SK-N-SH (cell line): ENCODE data around the gene ACOX2. TPM values are rescaled to one million over a fixed set of nuclear protein-coding genes. Genes with fewer than 3 reads are reported as not detected.

ENCODE experiments used
- CTCF ChIA-PET: fragments of 300-600, 350-600 bp; formaldehyde crosslinking; extraction: SDS; loops from one replicate; lab custom pipeline; 2021; lab: Yijun Ruan, JAX
- POLR2A ChIA-PET: fragments of 350-600 bp; sonication (Branson Sonifier 250); formaldehyde crosslinking; extraction: SDS; loops from one replicate; lab custom pipeline; 2020; ENCODE audit warnings: antibody characterized with exemption, inconsistent platforms; lab: Yijun Ruan, JAX
- DNase-seq: peaks from one replicate; pipeline ENCODE4 v3.0.0; 2012
- H2AFZ ChIP-seq: fragments of 200-600 bp; sonication (generic); 2 replicates; pipeline ENCODE4 v1.8.1; 2016; ENCODE audit warnings: antibody characterized with exemption, mild to moderate bottlenecking, low read depth
- H3F3A ChIP-seq: fragments of 200-600 bp; sonication (generic); replicated peaks from 2 replicates; pipeline ENCODE3; 2016; ENCODE audit warnings: antibody characterized with exemption, mild to moderate bottlenecking; ENCODE audit not compliant: insufficient read depth
- H3K27ac ChIP-seq, 2 experiments: fragments of 200-500 bp in 1 of 2; fragments of 200-600 bp in 1 of 2; sonication (Bioruptor generic) in 1 of 2; sonication (generic), shearing (Covaris generic) in 1 of 2; 2 replicates each; pipeline versions ENCODE4 v1.5.1 to v1.6.1; 2014 to 2016; ENCODE audit warnings: low read depth in 2 of 2, inconsistent platforms in 1 of 2, low read length in 1 of 2, mild to moderate bottlenecking in 1 of 2, mixed read lengths in 1 of 2
- H3K27me3 ChIP-seq: fragments of 200-600 bp; sonication (generic), shearing (Covaris generic); 2 replicates; pipeline ENCODE4 v1.6.1; 2016; ENCODE audit warnings: mixed run types; ENCODE audit not compliant: insufficient read depth
- H3K36me3 ChIP-seq, 2 experiments: fragments of 200-500 bp in 1 of 2; fragments of 200-600 bp in 1 of 2; sonication (Bioruptor generic) in 1 of 2; sonication (generic) in 1 of 2; replicated peaks in 1 of 2; 2 replicates each; pipeline versions ENCODE3 to v1.5.1; 2014 to 2016; ENCODE audit warnings: low read length in 1 of 2, mild to moderate bottlenecking in 1 of 2; ENCODE audit not compliant: insufficient read depth in 2 of 2, control insufficient read depth in 1 of 2
- H3K4me1 ChIP-seq, 2 experiments: fragments of 200-500 bp in 1 of 2; fragments of 200-600 bp in 1 of 2; sonication (Bioruptor generic) in 1 of 2; sonication (generic), shearing (Covaris generic) in 1 of 2; 2 replicates each; pipeline versions ENCODE4 v1.5.1 to v1.6.1; 2014 to 2016; ENCODE audit warnings: low read depth in 1 of 2, low read length in 1 of 2, mixed run types in 1 of 2; ENCODE audit not compliant: insufficient read depth in 2 of 2, control insufficient read depth in 1 of 2
- H3K4me2 ChIP-seq: fragments of 200-600 bp; sonication (generic), shearing (Covaris generic); 2 replicates; pipeline ENCODE4 v1.6.1; 2017; ENCODE audit warnings: mixed run types
- H3K4me3 ChIP-seq, 2 experiments: fragments of 200-500 bp in 1 of 2; fragments of 200-600 bp in 1 of 2; sonication (Bioruptor generic) in 1 of 2; sonication (generic), shearing (Covaris generic) in 1 of 2; 2 replicates each; pipeline versions ENCODE4 v1.5.1 to v1.8.1; 2014 to 2016; ENCODE audit warnings: low read depth in 2 of 2, inconsistent platforms in 1 of 2, low read length in 1 of 2, mild to moderate bottlenecking in 1 of 2, mixed read lengths in 1 of 2, moderate library complexity in 1 of 2
- H3K79me2 ChIP-seq: fragments of 200-600 bp; sonication (generic); 2 replicates; pipeline ENCODE4 v1.8.1; 2017; ENCODE audit warnings: mild to moderate bottlenecking; ENCODE audit not compliant: insufficient read depth
- H3K9ac ChIP-seq: fragments of 200-600 bp; sonication (generic); 2 replicates; pipeline ENCODE4 v1.6.1; 2017; ENCODE audit warnings: mixed run types
- H3K9me2 ChIP-seq: fragments of 200-600 bp; sonication (generic); 2 replicates; pipeline ENCODE4 v1.6.1; 2017; ENCODE audit warnings: mixed run types
- H3K9me3 ChIP-seq: fragments of 200-600 bp; sonication (generic); 2 replicates; pipeline ENCODE4 v1.6.1; 2017; ENCODE audit warnings: mixed run types, mild to moderate bottlenecking, moderate library complexity
- H4K20me1 ChIP-seq: fragments of 200-600 bp; sonication (generic); 2 replicates; pipeline ENCODE4 v1.6.1; 2017; ENCODE audit warnings: mild to moderate bottlenecking, mixed run types; ENCODE audit not compliant: insufficient read depth
- CHD2 ChIP-seq: fragments of 150-350 bp; IDR thresholded peaks from 2 replicates; pipeline ENCODE4 v1.6.1; 2018; ENCODE audit warnings: low read length; ENCODE audit not compliant: partially characterized antibody
- ELF1 ChIP-seq: IDR thresholded peaks from 2 replicates; pipeline ENCODE4 v1.4.0; 2012
- EP300 ChIP-seq, 2 experiments: IDR thresholded peaks; 2 replicates each; pipeline versions ENCODE4 v1.4.0 to v1.6.1; 2012; ENCODE audit warnings: borderline replicate concordance in 1 of 2, low read depth in 1 of 2, low read length in 1 of 2
- FOXJ3 ChIP-seq: sonication (generic); formaldehyde crosslinking; IDR thresholded peaks from 2 replicates; pipeline ENCODE4 v1.5.1; 2020; ENCODE audit warnings: mild to moderate bottlenecking, missing genetic modification reagents
- FOXM1 ChIP-seq: IDR thresholded peaks from 2 replicates; pipeline ENCODE4 v1.4.0; 2012; ENCODE audit warnings: low read depth, mild to moderate bottlenecking
- GABPA ChIP-seq: IDR thresholded peaks from 2 replicates; pipeline ENCODE4 v1.4.0; 2012; ENCODE audit warnings: low read depth, mild to moderate bottlenecking
- IRF3 ChIP-seq: fragments of 150-350 bp; IDR thresholded peaks from 2 replicates; pipeline ENCODE4 v1.6.1; 2016; ENCODE audit warnings: mild to moderate bottlenecking, low read depth, low read length
- MAX ChIP-seq: IDR thresholded peaks from 2 replicates; pipeline ENCODE4 v1.4.0; 2012; ENCODE audit warnings: low read depth
- MEF2A ChIP-seq: IDR thresholded peaks from 2 replicates; pipeline ENCODE4 v1.4.0; 2012; ENCODE audit warnings: low read depth, borderline replicate concordance
- MXI1 ChIP-seq: IDR thresholded peaks from 2 replicates; pipeline ENCODE4 v1.6.1; 2012; ENCODE audit warnings: mild to moderate bottlenecking, low read depth, low read length, improper control_type of control experiment
- POLR2AphosphoS5 ChIP-seq: IDR thresholded peaks from 2 replicates; pipeline ENCODE4 v1.6.1; 2012; ENCODE audit warnings: low read depth, low read length
- RFX5 ChIP-seq: IDR thresholded peaks from 2 replicates; pipeline ENCODE4 v1.6.1; 2012; ENCODE audit warnings: mild to moderate bottlenecking, improper control_type of control experiment, low read length
- RXRA ChIP-seq: IDR thresholded peaks from 2 replicates; pipeline ENCODE4 v1.4.0; 2012; ENCODE audit warnings: low read depth, mild to moderate bottlenecking, borderline replicate concordance
- SIN3A ChIP-seq: IDR thresholded peaks from 2 replicates; pipeline ENCODE4 v1.6.1; 2012; ENCODE audit warnings: low read depth, mild to moderate bottlenecking, low read length, moderate library complexity, borderline replicate concordance
- TAF1 ChIP-seq: IDR thresholded peaks from 2 replicates; pipeline ENCODE4 v1.6.1; 2012; ENCODE audit warnings: low read depth, mild to moderate bottlenecking, low read length, moderate library complexity, borderline replicate concordance
- TCF12 ChIP-seq: IDR thresholded peaks from 2 replicates; pipeline ENCODE4 v1.4.0; 2012
- TEAD4 ChIP-seq: IDR thresholded peaks from 2 replicates; pipeline ENCODE4 v1.4.0; 2012; ENCODE audit warnings: mild to moderate bottlenecking, borderline replicate concordance; ENCODE audit not compliant: insufficient read depth
- USF2 ChIP-seq: fragments of 150-350 bp; IDR thresholded peaks from 2 replicates; pipeline ENCODE4 v1.6.1; 2017; ENCODE audit warnings: antibody characterized with exemption, low read length, low read depth, borderline replicate concordance
- WGBS: methylation state at CpG from one replicate; pipeline ENCODE4 v1.1.6; 2017; ENCODE audit warnings: low lambda C conversion rate; 5-methylcytosine and 5-hydroxymethylcytosine counted together
- polyA plus RNA-seq, 3 experiments: library from polyadenylated mRNA; depleted of rRNA; stranded (reverse); fragments of >200 nt; gene quantifications; 2 replicates each; pipeline ENCODE4 v1.2.3, GENCODE V29; 2012
- TF ChIP-seq, protein P1 (sequence below): fragments of 200-600 bp; sonication (generic); IDR thresholded peaks from 2 replicates; pipeline ENCODE4 v1.6.1; 2017; ENCODE audit warnings: antibody characterized with exemption, mild to moderate bottlenecking, moderate library complexity

ACOX2 gene
- polyA plus RNA-seq, 1 of the 3 experiments (the other 2 are of a cell fraction), result 9.0 TPM

DNA sequence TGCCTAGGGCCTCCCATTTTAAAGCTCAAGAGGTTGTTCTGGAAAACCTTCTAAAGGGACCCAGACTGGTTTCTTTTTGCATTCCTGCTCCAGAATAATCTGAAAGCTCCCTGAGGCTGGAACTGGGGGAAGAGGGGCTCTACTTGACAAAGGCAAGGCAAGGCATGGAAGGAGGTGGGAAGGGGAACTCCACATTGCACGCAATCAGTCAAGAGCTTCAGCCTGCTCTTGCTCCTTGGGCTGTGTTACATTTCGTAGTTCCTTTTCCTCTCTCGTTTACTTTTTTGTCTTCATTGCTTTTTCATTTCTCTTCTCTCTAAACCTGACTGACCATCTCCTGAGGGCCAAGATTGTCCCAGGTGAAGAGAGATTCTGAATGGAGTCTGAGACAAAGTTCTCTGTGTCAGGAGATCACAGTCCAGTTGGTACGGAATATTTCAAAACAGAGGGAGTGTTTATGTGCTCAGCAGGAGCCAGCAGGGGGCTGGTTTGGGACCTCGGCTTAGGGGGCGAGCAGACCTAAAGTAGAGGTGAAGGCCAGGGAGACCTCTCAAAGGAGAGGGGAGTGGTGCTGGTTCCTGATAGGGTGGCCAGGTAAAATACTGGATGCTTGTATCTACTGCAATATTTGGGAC, 51.1 kb downstream of the ACOX2 start (continued):
- TF ChIP-seq EP300 (IDR thresholded peaks at IDR 0.05; ENCODE audit: borderline replicate concordance in 1 of 2, low read depth in 1 of 2, low read length in 1 of 2) (no peak), ELF1 (no peak), SIN3A (no peak), RXRA (no peak), FOXJ3 (CRISPR knock-in tag) (no peak)

DNA sequence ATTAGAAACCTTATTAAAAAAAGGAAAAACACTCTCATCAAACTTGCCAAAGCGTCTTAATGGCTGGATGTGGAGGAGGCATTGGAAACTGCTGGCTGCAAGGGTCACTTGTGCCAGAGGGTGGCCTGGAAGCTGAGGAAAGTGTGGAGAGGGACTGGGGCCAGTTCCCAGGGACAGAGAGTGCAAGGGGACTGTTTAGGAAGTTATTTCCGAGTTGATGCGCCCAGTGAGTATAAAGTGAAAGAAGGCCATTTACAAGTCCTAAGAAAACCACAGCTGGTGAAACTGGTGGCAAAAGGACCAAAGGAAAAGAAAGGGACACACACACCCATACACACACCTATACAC, 52.3 kb downstream of the ACOX2 start:
- Histone ChIP-seq H3F3A (peaks cover 1% of the 10 kb centered on the region), H3K9ac (no peak overlapping the region), H3K79me2 (no peaks in the 10 kb centered on the region), H3K4me3 (no peak overlapping the region), H3K4me1 (peaks cover 0 to 6% of the 10 kb centered on the region in 2 experiments; a peak in 2 of 4 replicates), H3K9me3 (peaks cover 4% of the 10 kb centered on the region; the same call in 1 of the 2 replicates), H3K27ac (no peak overlapping the region)
- ChIA-PET CTCF (interaction anchor here (1.0 to 2.2 kb wide), 2 partner anchors 21 to 45 kb away, joined by 3 to 9 read pairs; no protein-coding TSS in a partner anchor), POLR2A (no interaction called here)
- TF ChIP-seq MAX (no peak), MEF2A (no peak), RXRA (no peak)
- TF ChIP-seq, all 33 proteins: peak for 0
- 92% methylated on average over 3 of the region's 3 CpGs for WGBS
- no peaks in the 10 kb centered on the region for H4K20me1 ChIP-seq
- no peaks in the 10 kb centered on the region for H3K36me3 ChIP-seq
- H2AFZ ChIP-seq, result no peak overlapping the region
- no peaks in the 10 kb centered on the region for H3K9me2 ChIP-seq
- no peaks in the 10 kb centered on the region for H3K27me3 ChIP-seq
- no peak for DNase-seq
- no peak overlapping the region for H3K4me2 ChIP-seq

DNA sequence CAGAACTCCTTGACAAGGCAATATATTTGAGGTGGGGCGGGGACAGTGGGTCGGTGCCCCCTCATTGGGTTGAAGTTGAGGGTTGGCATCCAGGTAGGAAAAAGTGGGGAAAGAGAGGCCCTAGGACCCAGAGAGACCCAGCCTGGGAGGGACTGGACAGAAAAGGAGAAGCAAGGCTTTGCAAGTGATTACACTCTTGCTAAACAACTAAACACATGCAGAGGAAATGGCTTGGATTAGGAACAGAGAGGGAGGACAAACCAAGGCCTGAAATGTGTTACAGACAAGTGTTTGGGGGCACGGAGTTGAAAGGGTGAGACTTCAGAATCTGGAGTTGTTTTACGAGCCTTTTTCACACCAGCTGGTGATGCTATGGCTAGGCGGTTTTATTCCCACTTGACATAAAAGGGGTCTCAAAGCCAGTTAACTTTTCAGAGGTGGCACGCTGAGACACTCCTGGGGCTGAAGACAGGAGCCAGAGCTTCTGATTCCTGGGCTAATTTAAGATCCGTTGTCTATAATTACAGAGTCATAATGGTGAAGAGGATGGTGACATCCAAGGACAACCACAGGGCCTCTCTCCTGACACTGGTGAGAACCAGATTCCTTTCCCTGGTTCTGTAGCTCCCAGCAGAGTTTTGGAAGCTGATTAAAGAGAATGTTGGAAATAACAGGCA, 52.8 kb downstream of the ACOX2 start:
- no peaks in the 10 kb centered on the region for H3F3A ChIP-seq
- H3K27ac ChIP-seq, result no peak overlapping the region
- H3K4me2 ChIP-seq, result no peak overlapping the region
- H3K27me3 ChIP-seq, result no peaks in the 10 kb centered on the region
- no peaks in the 10 kb centered on the region for H3K79me2 ChIP-seq
- no peaks in the 10 kb centered on the region for H4K20me1 ChIP-seq
- DNase-seq, result no peak
- H3K4me3 ChIP-seq, result no peak overlapping the region
- 79% methylated on average over 7 of the region's 7 CpGs for WGBS
- no peak overlapping the region for H2AFZ ChIP-seq
- no peaks in the 10 kb centered on the region for H3K9me2 ChIP-seq
- no peak overlapping the region for H3K9ac ChIP-seq
- H3K36me3 ChIP-seq, result no peaks in the 10 kb centered on the region
- ChIA-PET CTCF (interaction anchor here (1.0 to 2.2 kb wide), 2 partner anchors 20 to 46 kb away, joined by 3 to 9 read pairs; no protein-coding TSS in a partner anchor), POLR2A (no interaction called here)
- peaks cover 4% of the 10 kb centered on the region; the same call in 1 of the 2 replicates for H3K9me3 ChIP-seq
- peaks cover 0 to 6% of the 10 kb centered on the region in 2 experiments; a peak in 2 of 4 replicates for H3K4me1 ChIP-seq
- TF ChIP-seq CHD2 (no peak), SIN3A (no peak), TEAD4 (no peak), TAF1 (no peak), USF2 (no peak), POLR2AphosphoS5 (no peak), MEF2A (no peak), MXI1 (no peak), IRF3 (no peak), EP300 (IDR thresholded peaks at IDR 0.05; ENCODE audit: borderline replicate concordance in 1 of 2, low read depth in 1 of 2, low read length in 1 of 2) (no peak), ELF1 (no peak), FOXM1 (no peak), RFX5 (no peak), TCF12 (no peak), GABPA (no peak)
- TF ChIP-seq, protein P1, sequence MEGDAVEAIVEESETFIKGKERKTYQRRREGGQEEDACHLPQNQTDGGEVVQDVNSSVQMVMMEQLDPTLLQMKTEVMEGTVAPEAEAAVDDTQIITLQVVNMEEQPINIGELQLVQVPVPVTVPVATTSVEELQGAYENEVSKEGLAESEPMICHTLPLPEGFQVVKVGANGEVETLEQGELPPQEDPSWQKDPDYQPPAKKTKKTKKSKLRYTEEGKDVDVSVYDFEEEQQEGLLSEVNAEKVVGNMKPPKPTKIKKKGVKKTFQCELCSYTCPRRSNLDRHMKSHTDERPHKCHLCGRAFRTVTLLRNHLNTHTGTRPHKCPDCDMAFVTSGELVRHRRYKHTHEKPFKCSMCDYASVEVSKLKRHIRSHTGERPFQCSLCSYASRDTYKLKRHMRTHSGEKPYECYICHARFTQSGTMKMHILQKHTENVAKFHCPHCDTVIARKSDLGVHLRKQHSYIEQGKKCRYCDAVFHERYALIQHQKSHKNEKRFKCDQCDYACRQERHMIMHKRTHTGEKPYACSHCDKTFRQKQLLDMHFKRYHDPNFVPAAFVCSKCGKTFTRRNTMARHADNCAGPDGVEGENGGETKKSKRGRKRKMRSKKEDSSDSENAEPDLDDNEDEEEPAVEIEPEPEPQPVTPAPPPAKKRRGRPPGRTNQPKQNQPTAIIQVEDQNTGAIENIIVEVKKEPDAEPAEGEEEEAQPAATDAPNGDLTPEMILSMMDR, result no peak
